Left ventricle myocardium inferior (tissue), 1 donor: Measurements from ENCODE around the gene CTU1. TPM values are rescaled to one million over a fixed set of nuclear protein-coding genes. Genes with fewer than 3 reads are reported as not detected.

Source experiments
- DNase-seq: peaks from one replicate; pipeline ENCODE4 v3.0.0-alpha.2; 2020
- H3K27ac ChIP-seq: fragments of 200-600 bp; replicated peaks from 2 replicates; pipeline ENCODE4 v1.8.0; 2021
- H3K27me3 ChIP-seq: fragments of 200-600 bp; 2 replicates; pipeline ENCODE4 v1.8.0; 2021; ENCODE audit warnings: low read depth
- H3K36me3 ChIP-seq: fragments of 200-600 bp; 2 replicates; pipeline ENCODE4 v1.8.0; 2021
- H3K4me1 ChIP-seq: fragments of 200-600 bp; 2 replicates; pipeline ENCODE4 v1.8.0; 2021
- H3K4me3 ChIP-seq: fragments of 200-600 bp; 2 replicates; pipeline ENCODE4 v1.8.0; 2021; ENCODE audit warnings: mild to moderate bottlenecking, moderate library complexity
- H3K9me3 ChIP-seq: fragments of 200-600 bp; replicated peaks from 2 replicates; pipeline ENCODE4 v1.8.0; 2021
- intact Hi-C: fragments of 100-400 bp; cut with micrococcal nuclease; formaldehyde crosslinking; loops from one replicate; pipeline ENCODE4 v1.11.0; 2022
- total RNA-seq: library from RNA; stranded (reverse); fragmentation: NEBNext Ultra II Directional; extraction: Animal tissue kit (Norgen Biotek cat#: 25700); gene quantifications from one replicate; pipeline ENCODE4 v1.2.1, GENCODE V29; 2021
- TF ChIP-seq, protein P1 (sequence below): fragments of 200-600 bp; IDR thresholded peaks from 2 replicates; pipeline ENCODE4 v1.8.0; 2021; ENCODE audit warnings: antibody characterized with exemption, mild to moderate bottlenecking, borderline replicate concordance
- donor health status: DM: no; HTN: yes; CAD: no; lungs with severe emphysema.

CTU1 gene
- total RNA-seq, 1 donor from 2014 or later = 4.4 TPM

DNA sequence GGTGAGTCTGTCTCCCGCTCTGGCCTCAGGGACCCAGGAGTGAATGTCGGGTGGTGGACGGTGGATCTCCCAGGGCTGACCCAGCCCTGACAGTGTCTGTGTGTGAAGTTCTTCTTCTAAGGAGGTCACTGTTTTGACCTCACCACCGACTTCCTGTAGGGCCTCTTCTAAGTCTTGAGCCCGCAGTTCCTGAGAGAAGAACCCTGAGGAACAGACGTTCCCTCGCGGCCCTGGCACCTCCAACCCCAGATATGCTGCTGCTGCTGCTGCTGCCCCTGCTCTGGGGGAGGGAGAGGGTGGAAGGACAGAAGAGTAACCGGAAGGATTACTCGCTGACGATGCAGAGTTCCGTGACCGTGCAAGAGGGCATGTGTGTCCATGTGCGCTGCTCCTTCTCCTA lies 33.9 kb upstream of the CTU1 start, which contains the start of gene SIGLEC7:
Gene SIGLEC7, plus strand, starts transcription at position 183 of the 400 bp plus-strand sequence. Its CDS starts 69 bp downstream, at position 252.
- Histone ChIP-seq H3K9me3 (no peaks in the 10 kb centered on the region), H3K4me1 (peaks cover 5% of the 10 kb centered on the region), H3K27me3 (peaks cover 76% of the 10 kb centered on the region), H3K36me3 (no peaks in the 10 kb centered on the region), H3K4me3 (no peak within 1 kb of the TSS), H3K27ac (peak within 1 kb of the TSS; percentile 63)
- intact Hi-C loops = no loop called here
- TF ChIP-seq, protein P1, sequence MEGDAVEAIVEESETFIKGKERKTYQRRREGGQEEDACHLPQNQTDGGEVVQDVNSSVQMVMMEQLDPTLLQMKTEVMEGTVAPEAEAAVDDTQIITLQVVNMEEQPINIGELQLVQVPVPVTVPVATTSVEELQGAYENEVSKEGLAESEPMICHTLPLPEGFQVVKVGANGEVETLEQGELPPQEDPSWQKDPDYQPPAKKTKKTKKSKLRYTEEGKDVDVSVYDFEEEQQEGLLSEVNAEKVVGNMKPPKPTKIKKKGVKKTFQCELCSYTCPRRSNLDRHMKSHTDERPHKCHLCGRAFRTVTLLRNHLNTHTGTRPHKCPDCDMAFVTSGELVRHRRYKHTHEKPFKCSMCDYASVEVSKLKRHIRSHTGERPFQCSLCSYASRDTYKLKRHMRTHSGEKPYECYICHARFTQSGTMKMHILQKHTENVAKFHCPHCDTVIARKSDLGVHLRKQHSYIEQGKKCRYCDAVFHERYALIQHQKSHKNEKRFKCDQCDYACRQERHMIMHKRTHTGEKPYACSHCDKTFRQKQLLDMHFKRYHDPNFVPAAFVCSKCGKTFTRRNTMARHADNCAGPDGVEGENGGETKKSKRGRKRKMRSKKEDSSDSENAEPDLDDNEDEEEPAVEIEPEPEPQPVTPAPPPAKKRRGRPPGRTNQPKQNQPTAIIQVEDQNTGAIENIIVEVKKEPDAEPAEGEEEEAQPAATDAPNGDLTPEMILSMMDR = no peak
- peak; percentile 46 for DNase-seq

DNA sequence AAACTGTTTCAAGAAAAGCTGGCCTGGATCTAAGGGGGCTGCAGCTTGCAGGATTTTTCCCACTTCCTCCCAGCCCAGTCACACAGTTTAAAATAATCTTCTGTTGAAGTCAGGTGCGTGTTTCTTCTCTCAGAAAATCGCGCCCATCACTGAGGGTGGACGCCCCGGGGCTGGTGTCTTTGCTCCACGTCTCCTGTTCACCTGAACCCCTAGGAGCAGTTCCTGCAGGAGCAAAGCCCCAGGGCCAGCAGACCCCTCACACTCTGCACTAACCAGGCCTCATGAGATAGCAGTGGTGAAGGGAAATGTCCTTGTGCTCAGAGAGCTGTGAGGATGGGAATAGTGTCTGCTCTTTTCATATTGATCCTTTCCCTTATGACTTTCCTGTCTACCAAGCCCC lies 33.0 kb upstream of the CTU1 start:
- H3K4me3 ChIP-seq = no peak overlapping the region
- DNase-seq = no peak
- intact Hi-C loops = no loop called here
- H3K27me3 ChIP-seq = peaks cover 80% of the 10 kb centered on the region
- H3K36me3 ChIP-seq = no peaks in the 10 kb centered on the region
- TF ChIP-seq, protein P1 = no peak
- peaks cover 5% of the 10 kb centered on the region for H3K4me1 ChIP-seq
- H3K9me3 ChIP-seq = no peaks in the 10 kb centered on the region
- H3K27ac ChIP-seq = no peak overlapping the region

DNA sequence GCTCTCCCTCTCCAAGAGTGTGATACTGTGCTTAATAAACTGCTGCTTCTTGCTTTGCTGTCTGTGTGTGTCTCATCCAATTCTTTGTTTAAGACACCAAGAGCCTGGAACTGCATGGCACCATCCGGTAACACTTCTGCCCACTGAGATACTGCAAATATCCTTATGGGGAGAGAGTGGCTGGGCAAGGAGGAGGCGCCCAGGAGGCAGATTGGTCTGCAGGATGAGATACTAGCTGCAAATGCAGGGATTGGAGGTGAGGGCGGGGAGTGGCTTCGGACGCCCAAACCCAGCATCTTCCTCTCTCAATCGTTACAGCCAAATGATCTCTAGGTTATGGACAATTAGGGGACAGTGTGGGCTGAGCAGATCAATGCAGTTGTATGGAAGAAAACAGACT lies 32.2 kb upstream of the CTU1 start:
- peaks cover 2% of the 10 kb centered on the region for H3K9me3 ChIP-seq
- H3K4me3 ChIP-seq = no peak overlapping the region
- TF ChIP-seq, protein P1 = no peak
- H3K36me3 ChIP-seq = no peaks in the 10 kb centered on the region
- DNase-seq = no peak
- peaks cover 80% of the 10 kb centered on the region for H3K27me3 ChIP-seq
- intact Hi-C loops = no loop called here
- peaks cover 5% of the 10 kb centered on the region for H3K4me1 ChIP-seq
- no peak overlapping the region for H3K27ac ChIP-seq

DNA sequence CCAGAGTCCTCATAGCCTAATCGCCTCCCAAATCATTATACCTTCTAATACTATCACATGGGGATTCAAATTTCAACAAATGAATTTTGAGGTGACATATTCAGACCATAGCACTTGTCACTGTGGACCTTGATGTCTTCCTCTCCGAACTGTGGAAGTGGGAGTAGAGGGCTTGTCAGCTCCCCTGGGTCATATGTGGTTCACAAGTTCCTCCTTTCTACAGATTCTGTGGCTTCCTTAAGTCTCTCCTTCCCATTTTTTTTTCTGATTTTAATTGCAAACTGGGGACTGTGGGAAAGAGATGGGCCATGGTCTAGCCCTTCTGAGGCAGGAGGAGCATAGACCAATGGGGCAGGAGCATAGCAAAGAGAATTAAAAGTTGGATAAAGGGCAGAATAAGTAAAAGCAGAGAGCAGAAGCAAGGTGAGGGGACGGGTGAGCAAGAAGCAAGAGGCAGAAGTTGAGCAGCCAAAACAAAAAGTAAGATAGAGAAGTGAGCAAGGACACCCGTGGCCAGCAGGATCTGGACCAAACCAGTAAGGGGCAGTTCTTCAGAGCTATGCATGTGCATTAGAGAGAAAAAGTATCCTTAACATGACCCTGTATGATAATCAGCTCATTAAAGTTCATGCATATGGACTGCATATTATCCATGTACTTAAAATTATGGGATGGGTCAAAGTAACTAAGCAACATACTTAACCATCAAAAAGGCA lies 31.2 kb upstream of the CTU1 start:
- H3K36me3 ChIP-seq = no peaks in the 10 kb centered on the region
- peaks cover 72% of the 10 kb centered on the region for H3K27me3 ChIP-seq
- intact Hi-C loops = no loop called here
- H3K4me1 ChIP-seq = peaks cover 5% of the 10 kb centered on the region
- no peak overlapping the region for H3K4me3 ChIP-seq
- TF ChIP-seq, protein P1 = no peak
- H3K9me3 ChIP-seq = peaks cover 7% of the 10 kb centered on the region
- DNase-seq = no peak
- H3K27ac ChIP-seq = peak overlapping the region; percentile 50

DNA sequence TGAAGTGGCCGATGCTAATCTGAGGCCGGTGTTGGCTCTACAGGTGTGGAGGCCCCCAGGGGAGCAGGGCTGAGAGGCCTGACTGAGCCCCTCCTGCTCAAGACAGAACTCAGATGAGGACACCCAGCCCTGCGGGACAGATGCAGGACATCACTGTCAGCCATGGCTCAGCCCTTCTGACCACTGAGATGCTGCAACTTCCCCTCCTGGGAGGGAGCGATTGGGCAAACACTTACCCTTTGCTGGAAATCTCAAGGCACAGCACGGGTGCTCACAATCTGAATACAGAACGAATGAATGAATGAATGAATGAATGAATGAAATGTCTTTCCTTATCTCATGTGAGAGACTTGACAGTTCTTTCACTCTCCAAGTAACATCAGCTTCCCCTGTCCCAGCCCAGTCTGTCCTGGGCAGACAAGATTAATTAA lies 30.4 kb upstream of the CTU1 start:
- intact Hi-C loops = no loop called here

More for the DNA sequence above, 30.4 kb upstream of the CTU1 start:
- TF ChIP-seq, protein P1 = no peak
- peak; percentile 58 for DNase-seq
- Histone ChIP-seq H3K36me3 (no peaks in the 10 kb centered on the region), H3K4me1 (peaks cover 5% of the 10 kb centered on the region), H3K27ac (peak overlapping the region; percentile 58), H3K4me3 (no peak overlapping the region), H3K27me3 (peaks cover 63% of the 10 kb centered on the region), H3K9me3 (peaks cover 7% of the 10 kb centered on the region)
